BJ (cell line): ENCODE results near the gene RBFOX1. TPM values are rescaled to one million over a fixed set of nuclear protein-coding genes. Genes with fewer than 3 reads are reported as not detected.

Experiments used
- CTCF ChIA-PET: fragments of 350-600 bp; formaldehyde crosslinking; extraction: SDS; loops from one replicate; lab custom pipeline; 2021; ENCODE audit warnings: antibody characterized with exemption, inconsistent platforms; lab: Yijun Ruan, JAX
- POLR2A ChIA-PET: fragments of 300-600 bp; sonication (Branson Sonifier 250); formaldehyde crosslinking; extraction: SDS; loops from one replicate; lab custom pipeline; 2021; ENCODE audit warnings: antibody characterized with exemption; lab: Charles Lee
- DNase-seq: peaks from one replicate; pipeline ENCODE4 v3.0.0-alpha.2; 2011; ENCODE audit warnings: low read depth
- H3K27me3 ChIP-seq: 2 replicates; pipeline ENCODE4 v1.6.0; 2011; ENCODE audit warnings: low read length; ENCODE audit not compliant: control insufficient read depth, insufficient read depth
- H3K36me3 ChIP-seq: 2 replicates; pipeline ENCODE4 v1.5.1; 2011; ENCODE audit warnings: low read length; ENCODE audit not compliant: control insufficient read depth, insufficient read depth
- H3K4me3 ChIP-seq: 2 replicates; pipeline ENCODE4 v1.5.1; 2011; ENCODE audit warnings: low read depth, mild to moderate bottlenecking, control low read depth, low read length
- CTCF ChIP-seq: IDR thresholded peaks from 2 replicates; pipeline ENCODE4 v1.5.1; 2011; ENCODE audit warnings: low read depth, mild to moderate bottlenecking, control low read depth, inconsistent platforms, low read length, moderate library complexity; ENCODE audit not compliant: insufficient read depth
- polyA plus RNA-seq: library from polyadenylated mRNA; depleted of rRNA; stranded (reverse); fragments of >200 nt; gene quantifications from 2 replicates; pipeline ENCODE4 v1.2.3, GENCODE V29; 2011

RBFOX1 gene
- polyA plus RNA-seq, 1 experiment: not detected

GRCh38 chr16:7581175-7581574, 248.5 kb downstream of the RBFOX1 start:
- H3K27me3 ChIP-seq: no peaks in the 10 kb centered on the region
- ChIA-PET CTCF (no interaction called here), POLR2A (no interaction called here)
- no peak overlapping the region for H3K4me3 ChIP-seq
- no peak for DNase-seq
- no peak for TF ChIP-seq CTCF
- no peaks in the 10 kb centered on the region for H3K36me3 ChIP-seq

- CTCF ChIA-PET: no interaction called here
- DNase-seq: no peak
- Histone ChIP-seq H3K27me3 (no peaks in the 10 kb centered on the region), H3K36me3 (no peaks in the 10 kb centered on the region), H3K4me3 (no peak overlapping the region)
- POLR2A ChIA-PET: no interaction called here
- TF ChIP-seq CTCF: no peak
Measured at GRCh38 chr16:7583396-7583795, 250.8 kb downstream of the RBFOX1 start.

- no peaks in the 10 kb centered on the region for H3K36me3 ChIP-seq
- DNase-seq: no peak
- no peak overlapping the region for H3K4me3 ChIP-seq
- CTCF ChIA-PET: no interaction called here
- H3K27me3 ChIP-seq: no peaks in the 10 kb centered on the region
- POLR2A ChIA-PET: no interaction called here
- TF ChIP-seq CTCF: no peak
Measured at GRCh38 chr16:7584561-7584960, 251.9 kb downstream of the RBFOX1 start.

- no peak overlapping the region for H3K4me3 ChIP-seq
- TF ChIP-seq CTCF: no peak
- no peaks in the 10 kb centered on the region for H3K36me3 ChIP-seq
- no peaks in the 10 kb centered on the region for H3K27me3 ChIP-seq
- no peak for DNase-seq
- POLR2A ChIA-PET: no interaction called here
- CTCF ChIA-PET: no interaction called here
Measured at GRCh38 chr16:7585705-7586104, 253.1 kb downstream of the RBFOX1 start.

- no peak for TF ChIP-seq CTCF
- CTCF ChIA-PET: interaction anchor here (0.5 kb wide), 1 partner anchor 37 kb away, joined by 3 read pairs; no protein-coding TSS in a partner anchor
- POLR2A ChIA-PET: no interaction called here
- DNase-seq: no peak
- H3K36me3 ChIP-seq: no peaks in the 10 kb centered on the region
- no peaks in the 10 kb centered on the region for H3K27me3 ChIP-seq
- H3K4me3 ChIP-seq: no peak overlapping the region
Measured at GRCh38 chr16:7590934-7591333, 258.3 kb downstream of the RBFOX1 start.
